Germinal center (tissue), 1 donor: ENCODE results near the gene FBL.
A peak's percentile ranks its signal among the peaks of the same experiment; 100 is the strongest.
"Not testable (repeated sequence)": the region's sequence is repeated elsewhere in the genome, so short reads cannot be mapped to it uniquely, and the experiment has no call there.

Experiments used
- DNase-seq: peaks from one replicate; pipeline ENCODE4 v3.0.0; 2012; ENCODE audit warnings: mixed read lengths, low spot score

Gene FBL

GRCh38 chr19:39824143-39825092 lies 21.8 kb downstream of the FBL start:
- peak; percentile 93 for DNase-seq

DNA sequence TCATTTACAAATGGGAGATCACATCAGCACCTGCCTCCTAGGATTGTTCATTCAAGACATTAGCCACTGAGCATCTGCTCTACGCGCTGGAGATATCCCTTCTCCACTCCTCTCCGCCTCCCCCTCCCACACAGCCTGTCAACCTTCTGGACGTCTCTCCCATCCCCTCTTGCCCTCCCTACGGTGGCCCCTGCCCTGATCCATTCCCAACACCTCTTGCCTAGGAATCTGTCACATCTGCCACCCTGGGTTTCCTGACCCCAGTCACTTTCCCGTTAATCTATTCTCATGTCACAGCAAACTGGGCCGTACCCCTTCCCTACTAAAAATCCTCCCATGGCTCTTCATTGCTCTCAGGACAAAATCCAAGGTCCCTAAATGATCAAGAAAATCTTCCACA lies 22.5 kb downstream of the FBL start:
- no peak for DNase-seq

- no peak for DNase-seq
Measured at GRCh38 chr19:39820696-39821095, 25.5 kb downstream of the FBL start.

DNA sequence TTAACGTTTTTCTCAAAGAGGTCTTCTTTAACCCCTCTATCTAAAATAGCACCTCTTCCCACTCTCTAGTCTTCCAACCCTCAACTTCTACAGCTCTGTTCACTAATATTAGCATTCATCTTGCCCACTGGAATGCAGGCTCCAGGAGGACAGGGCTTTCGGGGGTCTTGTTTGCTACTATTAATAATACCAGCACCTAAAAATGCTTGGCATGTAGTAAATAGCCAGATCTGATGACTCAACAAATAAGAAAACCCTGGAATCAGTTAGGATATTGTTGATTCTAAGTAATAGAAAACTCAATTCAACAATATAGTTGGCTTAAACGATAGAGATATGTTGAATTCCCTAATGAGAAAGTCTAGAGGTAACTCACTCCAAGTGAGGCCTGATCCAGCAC lies 26.4 kb downstream of the FBL start:
- no peak for DNase-seq

DNA sequence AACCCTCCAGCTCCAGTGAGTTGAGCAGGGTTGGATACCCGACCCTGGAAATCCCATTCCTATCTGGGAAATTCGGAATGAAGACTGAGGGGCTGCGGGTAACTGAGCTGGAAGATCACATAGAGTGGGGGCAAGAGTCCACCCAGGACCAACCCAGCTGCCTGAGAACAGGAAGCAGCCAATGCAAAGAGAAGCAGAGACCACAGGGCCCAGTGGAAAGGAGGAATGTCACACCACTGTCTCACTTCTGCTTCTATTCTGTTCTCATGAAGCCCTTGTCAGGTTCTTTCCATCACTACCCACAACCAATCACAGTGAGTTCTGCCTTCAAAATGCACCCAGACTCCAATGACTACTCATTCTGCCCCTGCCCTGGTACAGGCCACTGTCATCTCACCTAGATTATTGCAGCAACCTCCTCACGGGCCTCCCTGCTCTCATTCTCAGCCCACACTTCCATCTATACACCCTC lies 27.5 kb downstream of the FBL start:
- peak; percentile 27 for DNase-seq

DNA sequence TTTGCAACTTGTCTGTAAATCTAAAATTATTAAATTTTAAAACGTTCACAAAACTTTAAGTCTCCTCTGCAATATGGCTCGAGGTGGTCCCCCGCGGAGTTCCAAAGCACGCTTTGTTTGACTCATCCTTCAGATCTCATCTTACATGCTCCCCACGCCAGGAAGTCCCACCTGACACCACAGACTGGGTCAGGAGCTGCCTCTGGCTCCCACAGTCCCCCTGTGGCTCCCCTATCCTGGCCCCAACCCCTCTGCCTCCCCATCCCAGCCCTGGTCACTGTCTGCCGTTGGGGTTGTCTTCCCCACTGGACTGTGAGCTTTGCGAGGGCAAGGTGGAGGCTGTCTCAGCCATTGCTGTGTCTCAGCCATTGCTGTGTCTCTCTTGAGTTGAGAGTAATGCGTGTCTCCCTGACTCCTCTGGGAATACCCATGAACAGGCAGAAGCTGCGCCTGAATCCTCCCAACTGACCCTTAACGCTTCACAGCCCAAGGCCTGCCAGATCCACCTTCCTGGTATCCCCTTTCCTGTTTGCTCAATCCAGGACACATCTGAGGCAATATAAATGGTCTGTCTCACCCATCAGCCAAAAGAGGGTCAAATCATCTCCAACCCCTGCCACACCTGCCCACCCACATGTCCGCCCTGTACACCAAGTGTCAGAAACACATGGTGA lies 28.2 kb downstream of the FBL start:
- DNase-seq: no peak

DNA sequence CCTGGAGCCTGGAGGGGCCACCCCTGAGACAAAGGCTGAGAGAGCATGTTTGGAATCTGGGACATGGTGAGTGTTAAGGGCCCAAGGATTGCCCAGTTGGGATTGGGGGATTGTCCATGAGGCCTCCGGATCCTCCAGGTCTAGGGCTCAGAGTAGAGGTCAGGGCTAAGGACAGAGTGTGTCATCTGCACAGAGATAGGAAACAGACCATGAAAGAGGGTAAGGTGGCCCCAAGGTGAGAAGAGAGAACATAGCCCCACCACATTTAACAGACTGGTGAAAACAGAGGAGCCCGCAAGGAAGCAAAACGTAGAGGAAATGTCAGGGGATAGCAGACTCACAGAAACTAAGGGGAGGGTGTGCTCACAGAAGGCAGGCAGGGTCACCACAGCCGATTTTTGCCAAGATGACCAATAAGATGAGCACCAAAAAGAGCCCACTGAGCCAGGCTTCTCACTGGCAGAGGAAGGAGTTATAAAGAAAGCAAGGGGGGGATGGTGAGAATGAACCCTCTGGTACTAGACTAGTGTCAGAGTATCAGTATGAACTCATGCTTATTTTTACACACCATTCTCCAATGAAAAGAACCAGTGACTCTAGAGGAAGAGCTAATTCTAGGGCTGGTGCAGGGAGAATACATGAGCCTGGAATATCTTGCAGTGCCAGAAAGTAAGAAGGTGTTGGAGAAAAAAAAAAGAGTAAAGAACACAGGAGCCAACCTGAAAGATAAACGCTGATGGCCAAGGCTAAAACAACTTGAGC lies 29.7 kb downstream of the FBL start:
- no peak for DNase-seq

- DNase-seq: no peak
Measured at GRCh38 chr19:39814595-39814994, 31.6 kb downstream of the FBL start.

DNA sequence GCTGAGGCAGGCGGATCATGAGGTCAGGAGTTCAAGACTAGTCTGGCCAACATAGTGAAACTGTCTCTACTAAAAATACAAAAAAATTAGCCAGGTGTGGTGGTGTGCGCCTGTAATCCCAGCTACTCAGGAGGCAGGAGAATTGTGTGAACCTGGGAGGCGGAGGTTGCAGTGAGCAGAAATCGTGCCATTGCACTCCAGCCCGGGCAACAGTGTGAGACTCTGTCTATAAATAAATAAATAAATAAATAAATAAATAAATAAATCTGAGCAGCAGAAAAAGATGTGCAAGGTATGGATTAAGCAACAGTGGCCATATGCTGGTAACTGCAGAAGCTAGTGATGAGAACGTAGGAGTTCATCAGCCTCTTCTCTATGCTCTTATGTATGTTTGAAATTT lies 32.1 kb downstream of the FBL start:
- DNase-seq: not testable (repeated sequence)

GRCh38 chr19:39813264-39813993 lies 32.8 kb downstream of the FBL start:
- DNase-seq: no peak

DNA sequence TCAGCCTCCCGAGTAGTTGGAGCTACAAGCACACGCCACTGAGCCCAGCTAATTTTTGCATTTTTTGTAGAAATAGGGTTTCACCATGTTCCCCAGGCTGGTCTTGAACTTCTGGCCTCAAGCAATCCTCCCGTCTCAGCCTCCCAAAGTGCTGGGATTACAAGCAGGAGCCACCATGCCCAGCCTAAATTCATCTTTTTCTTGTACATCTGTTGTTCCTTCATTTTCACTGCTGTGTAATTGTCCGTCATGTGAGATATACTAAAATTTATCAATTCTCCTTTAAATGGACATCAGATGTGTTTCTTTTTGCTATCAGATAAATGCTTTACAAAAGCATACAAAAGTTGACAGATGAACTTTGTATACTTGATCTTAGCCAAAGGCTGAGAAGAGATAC lies 35.1 kb downstream of the FBL start:
- no peak for DNase-seq

DNA sequence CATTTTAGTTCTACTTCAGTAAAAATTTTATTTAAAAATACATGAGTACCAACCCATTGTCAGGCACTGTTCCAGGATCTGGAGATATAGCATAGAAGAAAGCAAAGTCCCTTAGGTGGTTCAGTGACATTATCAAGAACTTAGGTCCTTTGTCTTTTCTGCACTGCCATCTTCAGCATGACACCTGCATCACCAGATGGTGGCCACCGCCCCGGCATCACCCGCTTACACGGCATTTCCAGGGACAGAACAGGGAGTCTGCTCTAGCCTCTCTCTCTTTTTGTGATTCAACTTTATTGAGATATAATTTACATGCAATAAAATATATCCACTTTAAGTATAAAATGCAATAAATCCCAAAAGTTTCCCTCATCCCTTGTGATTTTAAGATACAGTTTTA lies 35.8 kb downstream of the FBL start:
- DNase-seq: no peak

DNA sequence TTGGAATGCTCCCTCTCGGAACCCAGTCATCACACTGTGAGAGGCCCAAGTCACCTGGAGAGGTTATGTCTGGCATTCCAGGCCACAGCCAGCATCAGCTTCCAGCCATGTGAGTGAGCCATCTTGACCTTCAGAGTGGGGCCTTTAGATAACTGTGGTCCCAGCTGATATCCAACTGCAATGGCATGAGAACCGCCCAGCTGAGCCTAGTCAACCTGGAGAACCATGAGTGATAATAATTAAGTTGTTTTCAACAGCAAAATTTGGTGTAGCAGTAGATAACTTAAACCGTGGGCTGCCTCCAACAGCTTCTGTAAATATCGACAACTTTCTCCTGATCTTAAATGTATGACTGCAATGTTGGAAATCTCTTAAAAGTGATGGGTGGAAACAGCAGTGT lies 36.8 kb downstream of the FBL start:
- DNase-seq: no peak

GRCh38 chr19:39808688-39809087 lies 37.5 kb downstream of the FBL start:
- DNase-seq: not testable (repeated sequence)

- no peak for DNase-seq
Measured at GRCh38 chr19:39807846-39808364, 38.3 kb downstream of the FBL start.

- DNase-seq: no peak
Measured at GRCh38 chr19:39805104-39805503, 41.1 kb downstream of the FBL start.

DNA sequence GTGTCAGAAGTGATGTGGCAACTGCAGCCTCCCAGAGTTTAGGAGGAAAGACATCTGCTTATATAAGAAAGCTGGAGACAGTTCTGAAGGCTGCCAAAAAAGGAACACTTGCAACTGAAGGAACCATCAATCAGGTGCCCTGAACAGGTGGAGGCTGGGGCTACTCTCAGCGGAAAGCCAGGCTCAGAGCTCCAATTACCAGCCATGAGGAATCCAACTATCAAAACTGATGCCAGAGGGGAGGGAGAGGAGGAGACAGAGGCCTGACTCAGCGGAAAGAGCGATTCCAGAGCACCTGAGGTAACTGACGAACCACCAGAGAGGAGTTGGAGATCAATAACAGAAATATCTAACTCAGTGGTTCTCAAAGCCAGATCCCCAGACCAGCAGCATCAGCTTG lies 43.2 kb downstream of the FBL start:
- DNase-seq: no peak

DNA sequence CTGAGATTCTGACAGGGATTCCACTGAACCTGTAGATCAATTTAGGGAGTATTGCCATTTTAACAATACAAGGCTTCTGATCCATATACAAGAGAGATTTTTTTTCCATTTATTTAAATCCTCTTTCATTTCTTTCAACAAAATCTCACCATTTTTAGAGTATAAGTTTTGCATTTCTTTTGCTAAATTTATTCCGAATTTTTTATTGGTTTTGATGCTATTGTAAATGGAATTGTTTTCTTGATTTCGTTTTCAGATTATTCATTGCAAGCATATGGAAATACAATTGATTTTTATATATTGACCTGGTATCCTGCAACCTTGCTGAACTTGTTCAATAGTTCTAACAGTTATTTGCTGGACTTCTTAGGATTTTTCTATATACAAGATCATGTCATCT lies 49.1 kb downstream of the FBL start:
- no peak for DNase-seq

DNA sequence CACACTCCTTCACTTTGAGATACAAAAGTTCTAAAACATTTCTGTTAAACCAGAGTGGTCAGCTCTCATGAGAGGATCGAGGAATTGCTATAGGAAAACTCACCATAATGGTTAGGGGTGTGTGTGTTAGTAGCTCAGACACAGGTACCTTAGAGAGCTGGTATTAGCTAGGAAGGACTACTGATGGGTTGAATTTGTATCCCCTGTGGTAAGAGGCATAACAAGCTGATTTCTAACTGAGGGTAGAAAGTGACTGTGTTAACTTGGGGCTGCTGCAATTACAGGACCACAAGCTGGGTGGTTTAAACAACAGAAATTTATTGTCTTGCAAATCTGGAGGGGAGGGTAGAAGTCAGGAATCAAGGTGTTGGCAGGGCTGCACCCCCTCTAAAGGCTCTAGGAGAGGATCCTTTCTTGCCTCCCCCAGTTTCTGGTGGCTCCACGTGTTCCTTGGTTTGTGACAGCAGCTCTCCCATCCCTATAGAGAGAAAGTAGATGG lies 50.1 kb downstream of the FBL start:
- no peak for DNase-seq

GRCh38 chr19:39795001-39795400 lies 51.2 kb downstream of the FBL start:
- DNase-seq: peak; percentile 16

- peak; percentile 89 for DNase-seq
Measured at GRCh38 chr19:39792999-39793546, 53.1 kb downstream of the FBL start.
